GM12892 (cell line): Measurements from ENCODE around the gene AGPS.
A peak's percentile ranks its signal among the peaks of the same experiment; 100 is the strongest.
"Not testable (repeated sequence)": the region's sequence is repeated elsewhere in the genome, so short reads cannot be mapped to it uniquely, and the experiment has no call there.

Experiments used
- DNase-seq: peaks from one replicate; pipeline ENCODE4 v3.0.0; 2011; ENCODE audit not compliant: insufficient read length
- FAIRE-seq: peaks from 2 replicates; lab custom pipeline; 2011; peaks lifted over from hg19 to GRCh38; lab: Jason Lieb, UNC
- POLR2A ChIP-seq: IDR thresholded peaks from 2 replicates; pipeline ENCODE4 v1.6.1; 2011; ENCODE audit warnings: low read depth, low read length, control low read depth
- POLR2AphosphoS5 ChIP-seq: IDR thresholded peaks from 2 replicates; pipeline ENCODE4 v1.6.1; 2011; ENCODE audit warnings: low read depth, low read length, control low read depth
- TAF1 ChIP-seq: IDR thresholded peaks from 2 replicates; pipeline ENCODE4 v1.6.1; 2011; ENCODE audit warnings: low read depth, mild to moderate bottlenecking, control low read depth, low read length, borderline replicate concordance

AGPS gene

GRCh38 chr2:177543007-177543760, 150.6 kb downstream of the AGPS start:
- DNase-seq: no peak
- TF ChIP-seq TAF1 (no peak), POLR2A (no peak), POLR2AphosphoS5 (no peak)
- FAIRE-seq: no peak

- DNase-seq (no peak), FAIRE-seq (peak; percentile 87)
- TF ChIP-seq TAF1: no peak
Measured at GRCh38 chr2:177545143-177545542, 152.6 kb downstream of the AGPS start.

- DNase-seq: no peak
- FAIRE-seq: peak; percentile 78
- TF ChIP-seq POLR2AphosphoS5 (no peak), TAF1 (no peak), POLR2A (no peak)
Measured at GRCh38 chr2:177545981-177546585, 153.5 kb downstream of the AGPS start.

- FAIRE-seq: peak; percentile 90
- TF ChIP-seq POLR2A (no peak), TAF1 (no peak), POLR2AphosphoS5 (no peak)
- DNase-seq: peak; percentile 19
Measured at GRCh38 chr2:177547122-177547521, 154.5 kb downstream of the AGPS start.

GRCh38 chr2:177547772-177548171, 155.2 kb downstream of the AGPS start:
- no peak for FAIRE-seq
- DNase-seq: no peak
- TF ChIP-seq POLR2AphosphoS5 (no peak), TAF1 (no peak), POLR2A (no peak)

- FAIRE-seq (no peak), DNase-seq (no peak)
- TF ChIP-seq POLR2AphosphoS5 (no peak), POLR2A (no peak), TAF1 (no peak)
Measured at GRCh38 chr2:177548636-177549035, 156.1 kb downstream of the AGPS start.

GRCh38 chr2:177549171-177549570, 156.6 kb downstream of the AGPS start:
- FAIRE-seq: no peak
- no peak for DNase-seq

GRCh38 chr2:177550264-177551200, 158.0 kb downstream of the AGPS start:
- no peak for TF ChIP-seq TAF1
- TF ChIP-seq POLR2A: no peak
- TF ChIP-seq POLR2AphosphoS5: no peak
- FAIRE-seq (peak; percentile 66), DNase-seq (no peak)

More at GRCh38 chr2:177549171-177549570, 156.6 kb downstream of the AGPS start:
- TF ChIP-seq POLR2AphosphoS5: no peak
- TF ChIP-seq POLR2A: no peak
- no peak for TF ChIP-seq TAF1

GRCh38 chr2:177551360-177551759, 158.8 kb downstream of the AGPS start:
- DNase-seq, FAIRE-seq: not testable (repeated sequence)

GRCh38 chr2:177551989-177552421, 159.4 kb downstream of the AGPS start:
- FAIRE-seq (no peak), DNase-seq (no peak)
- TF ChIP-seq TAF1 (no peak), POLR2A (no peak), POLR2AphosphoS5 (no peak)

GRCh38 chr2:177552422-177553175, 160.0 kb downstream of the AGPS start:
- DNase-seq (peak; percentile 74), FAIRE-seq (peak; percentile 96)
- TF ChIP-seq POLR2A (no peak; the same call in 1 of the 2 replicates), POLR2AphosphoS5 (0 out of 2 replicates have a peak, but pooled peaks have one; percentile 26), TAF1 (peak; percentile 25; the same call in 1 of the 2 replicates)
